ENCODE data around the gene IFNL2.
"Not testable (repeated sequence)": the region's sequence is repeated elsewhere in the genome, so short reads cannot be mapped to it uniquely, and the experiment has no call there.

Gene IFNL2

DNA sequence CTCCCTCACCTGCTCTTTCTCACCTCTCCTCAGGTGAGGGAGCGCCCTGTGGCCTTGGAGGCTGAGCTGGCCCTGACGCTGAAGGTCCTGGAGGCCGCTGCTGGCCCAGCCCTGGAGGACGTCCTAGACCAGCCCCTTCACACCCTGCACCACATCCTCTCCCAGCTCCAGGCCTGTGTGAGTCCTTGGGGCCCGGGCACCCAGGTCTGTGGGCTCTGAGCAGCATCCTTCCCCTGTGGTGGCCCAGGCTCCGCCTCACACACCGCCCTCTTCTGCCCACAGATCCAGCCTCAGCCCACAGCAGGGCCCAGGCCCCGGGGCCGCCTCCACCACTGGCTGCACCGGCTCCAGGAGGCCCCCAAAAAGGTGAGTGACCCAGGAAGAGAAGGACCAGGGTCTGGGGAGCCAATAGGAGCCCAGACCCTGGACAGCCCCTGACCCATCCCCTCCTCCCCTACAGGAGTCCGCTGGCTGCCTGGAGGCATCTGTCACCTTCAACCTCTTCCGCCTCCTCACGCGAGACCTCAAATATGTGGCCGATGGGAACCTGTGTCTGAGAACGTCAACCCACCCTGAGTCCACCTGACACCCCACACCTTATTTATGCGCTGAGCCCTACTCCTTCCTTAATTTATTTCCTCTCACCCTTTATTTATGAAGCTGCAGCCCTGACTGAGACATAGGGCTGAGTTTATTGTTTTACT lies 29.9 kb downstream of the IFNL2 start:
- no peak for DNase-seq (ENCODE audit: low spot score)

DNA sequence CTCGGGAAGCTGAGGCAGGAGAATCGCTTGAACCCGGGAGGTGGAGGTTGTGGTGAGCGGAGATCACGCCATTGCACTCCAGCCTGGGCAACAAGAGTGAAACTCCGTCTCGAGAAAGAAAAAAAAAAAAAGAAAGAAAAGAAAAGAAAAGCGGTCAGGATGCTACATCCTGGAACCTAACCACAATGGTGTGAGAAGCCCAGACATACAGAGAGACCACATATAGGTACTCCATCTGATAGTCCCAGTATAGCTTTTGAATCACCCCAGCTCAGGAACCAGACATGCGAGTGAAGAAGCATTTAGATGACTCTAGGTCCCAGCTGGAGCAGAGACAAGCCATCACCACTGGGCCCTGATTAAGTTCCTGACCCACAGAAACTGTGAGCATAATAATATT lies 31.2 kb downstream of the IFNL2 start:
- DNase-seq (ENCODE audit: low spot score): no peak

DNA sequence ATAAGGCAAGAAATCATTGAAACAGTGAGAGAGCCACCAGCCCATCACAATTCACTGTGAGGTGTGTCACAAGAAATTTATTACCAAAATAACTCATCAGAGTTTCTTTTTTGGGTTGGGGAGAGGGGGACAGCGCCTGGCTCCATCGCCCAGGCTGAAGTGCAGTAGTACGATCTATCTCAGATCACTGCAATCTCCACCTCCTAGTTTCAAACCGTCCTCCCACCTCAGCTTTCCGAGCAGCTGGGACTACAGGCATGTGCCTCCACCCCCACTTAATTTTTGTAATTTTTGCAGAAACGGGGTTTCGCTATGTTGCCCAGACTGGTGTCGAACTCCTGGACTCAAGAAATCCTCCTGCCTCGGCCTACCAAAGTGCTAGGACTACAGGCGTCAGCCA lies 31.6 kb downstream of the IFNL2 start:
- DNase-seq (ENCODE audit: low spot score): no peak

DNA sequence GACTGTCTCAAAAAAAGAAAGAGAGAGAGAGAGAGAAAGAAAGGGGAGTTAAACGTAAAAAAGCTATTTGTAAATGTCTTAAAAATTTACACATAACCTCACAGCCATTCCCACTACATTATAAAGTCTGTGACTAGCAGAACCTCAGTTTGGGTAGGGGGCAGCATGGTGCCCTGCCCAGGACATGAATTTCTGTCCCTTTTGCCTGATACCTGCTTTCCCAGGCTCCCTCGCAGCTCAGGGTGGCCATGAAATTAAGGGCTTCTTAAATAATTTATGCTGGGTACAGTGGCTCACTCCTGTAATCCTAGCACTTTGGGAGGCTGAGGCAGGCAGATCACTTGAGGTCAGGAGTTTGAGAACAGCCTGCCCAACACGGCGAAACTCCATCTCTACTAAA lies 32.8 kb downstream of the IFNL2 start:
- DNase-seq (ENCODE audit: low spot score): no peak

DNA sequence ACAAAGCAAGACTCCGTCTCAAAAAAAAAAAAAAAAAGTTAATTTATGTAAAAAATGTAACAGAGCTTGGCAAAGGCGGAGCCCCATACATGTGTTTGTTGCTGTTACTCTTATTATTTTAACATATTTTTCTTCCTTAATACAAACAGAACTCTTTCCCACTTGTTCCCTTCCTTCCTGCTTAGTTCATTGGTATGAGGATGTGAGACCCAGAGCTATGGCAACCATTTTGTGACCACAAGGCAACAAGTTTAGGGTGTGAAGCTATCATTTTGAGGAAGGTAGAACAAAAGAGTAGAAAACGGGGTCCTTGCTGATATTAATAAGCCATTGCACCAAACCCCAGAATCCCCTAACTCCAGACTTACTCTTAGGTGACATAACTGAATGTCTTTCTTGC lies 33.4 kb downstream of the IFNL2 start:
- DNase-seq (ENCODE audit: low spot score): no peak

GRCh38 chr19:39303373-39304184 lies 35.4 kb downstream of the IFNL2 start:
- DNase-seq (ENCODE audit: low spot score): no peak

- DNase-seq (ENCODE audit: low spot score): no peak
These were observed 36.0 kb downstream of the IFNL2 start for GRCh38 chr19:39304185-39304513.

DNA sequence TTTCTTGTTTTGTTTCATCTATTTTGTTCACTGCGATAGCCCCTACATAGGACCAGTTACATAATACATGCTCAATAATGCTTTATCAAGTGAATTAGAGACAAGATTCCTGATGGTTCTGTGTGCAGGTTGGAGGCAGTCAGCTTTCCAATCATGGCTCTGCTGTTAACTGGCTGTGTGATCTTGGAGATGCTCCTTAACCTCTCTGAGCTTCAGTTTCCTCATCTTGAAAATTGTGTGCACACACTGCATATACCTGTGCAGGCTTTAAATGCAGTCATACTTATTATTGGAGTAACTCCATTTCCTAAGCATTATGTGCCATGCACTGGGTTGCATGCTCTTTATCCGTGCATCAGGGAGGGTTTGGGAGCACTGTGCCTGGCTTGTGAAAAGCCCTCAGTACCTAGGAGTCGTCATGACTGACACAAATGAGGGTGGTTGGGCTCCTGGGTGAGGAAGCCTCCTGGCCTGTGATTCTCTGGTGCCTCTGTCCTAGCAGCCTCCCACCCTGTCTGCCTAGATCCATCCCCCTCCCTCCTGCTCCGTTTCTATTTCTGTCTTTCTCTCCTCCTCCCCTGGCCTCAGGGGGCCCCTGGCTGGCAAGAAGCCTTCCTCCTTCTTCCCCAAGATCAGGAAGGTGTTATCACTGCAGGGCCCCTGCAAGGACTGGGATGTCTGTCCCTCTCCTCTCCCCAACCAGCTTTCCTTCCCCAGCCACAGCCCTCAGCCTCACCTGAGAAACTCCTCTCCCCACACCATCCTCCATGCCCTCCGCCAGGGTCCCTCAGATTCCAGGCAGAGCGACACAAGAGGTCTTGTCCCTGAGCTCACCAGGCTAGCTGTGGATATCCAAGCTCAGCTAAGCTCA lies 36.7 kb downstream of the IFNL2 start:
- no peak for DNase-seq (ENCODE audit: low spot score)

- DNase-seq (ENCODE audit: low spot score): no peak
These were observed 37.9 kb downstream of the IFNL2 start for GRCh38 chr19:39306075-39306474.

DNA sequence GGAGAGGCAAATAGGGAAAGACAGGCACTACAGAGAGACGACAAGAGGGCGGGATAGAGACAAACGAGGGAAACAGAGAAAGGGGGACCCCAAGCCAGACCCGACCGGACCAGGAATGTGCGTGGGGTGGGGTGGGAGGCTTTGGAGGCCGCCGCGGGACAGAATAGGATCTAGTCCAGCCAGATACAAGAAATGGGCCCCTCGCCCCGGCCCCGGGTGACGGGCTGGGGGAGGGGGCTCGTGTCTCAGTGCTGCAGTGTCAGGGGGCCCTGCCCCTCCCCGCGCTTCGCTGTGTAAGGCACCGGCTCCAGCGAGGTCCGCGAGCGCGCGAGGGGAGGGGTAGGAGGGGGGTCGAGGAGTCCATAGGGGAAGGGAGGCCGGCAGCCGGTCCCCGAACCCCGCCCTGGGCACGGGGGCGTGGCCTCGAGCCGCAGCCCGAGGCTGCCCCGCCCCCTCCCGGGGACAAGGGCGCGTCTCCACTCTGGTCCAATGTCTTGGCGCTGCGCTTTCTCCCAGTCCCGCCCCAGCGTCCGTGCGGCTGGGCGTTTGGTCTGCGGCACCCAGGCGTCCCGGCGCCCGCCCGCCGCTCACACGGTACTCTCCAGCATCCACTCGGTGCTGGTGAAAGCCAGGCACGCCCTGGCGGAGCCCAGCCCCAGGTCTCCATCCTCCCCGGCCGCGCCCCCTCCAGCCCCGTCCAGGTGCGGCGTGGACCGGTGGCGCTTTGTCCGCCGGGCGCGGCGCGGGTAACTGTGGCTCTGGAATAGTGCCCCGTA lies 39.0 kb downstream of the IFNL2 start:
- no peak for DNase-seq (ENCODE audit: low spot score)

DNA sequence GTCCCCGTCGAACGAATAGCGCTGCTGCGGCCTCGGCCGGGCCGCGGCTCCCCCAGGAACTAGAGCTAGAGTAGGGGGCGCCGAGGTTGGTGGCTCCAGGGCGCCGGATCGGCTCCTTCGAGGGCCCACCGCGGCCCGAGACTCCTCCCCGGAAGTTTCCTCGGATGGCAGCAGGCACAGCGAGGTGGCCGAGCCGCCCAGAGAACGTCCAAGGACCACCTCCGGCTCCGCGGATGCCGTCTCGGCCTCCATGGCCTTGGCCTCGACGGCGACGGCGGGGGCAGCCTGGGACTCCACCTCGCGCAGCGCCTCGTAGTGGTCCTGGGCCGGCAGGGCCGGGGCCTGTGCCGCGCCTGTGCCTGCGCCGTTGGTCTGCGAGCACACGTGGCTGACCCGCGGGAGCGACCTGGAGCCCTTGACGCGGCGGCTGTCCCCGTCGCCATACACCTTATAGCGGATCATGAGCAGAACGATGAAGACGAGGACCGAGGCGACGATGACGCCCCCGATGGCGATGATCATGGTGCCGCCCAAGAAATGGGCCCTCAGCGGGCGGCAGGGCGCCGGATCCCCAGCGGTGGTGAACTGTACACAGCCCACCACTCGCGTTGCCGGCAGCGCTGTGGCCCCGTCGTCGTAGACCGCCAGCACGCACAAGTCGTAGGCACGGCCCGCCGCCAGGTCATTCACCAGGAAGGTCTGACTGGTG lies 39.8 kb downstream of the IFNL2 start:
- DNase-seq (ENCODE audit: low spot score): no peak

GRCh38 chr19:39308531-39309304 lies 40.5 kb downstream of the IFNL2 start:
- DNase-seq (ENCODE audit: low spot score): no peak

DNA sequence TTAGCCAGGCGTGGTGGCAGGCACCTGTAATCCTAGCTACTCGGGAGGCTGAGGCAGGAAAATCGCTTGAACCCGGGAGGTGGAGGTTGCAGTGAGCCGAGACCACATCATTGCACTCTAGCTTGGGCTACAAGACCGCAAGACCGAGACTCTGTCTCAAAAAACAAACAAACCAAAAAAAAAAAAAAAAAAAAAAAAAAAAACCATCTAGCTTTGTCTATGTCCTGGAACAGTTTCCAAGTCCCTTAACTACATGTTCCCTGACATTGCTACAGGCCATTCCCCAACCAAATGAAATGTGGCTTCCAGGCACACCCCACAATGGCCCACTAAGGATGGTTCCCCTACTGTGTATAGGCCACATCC lies 41.1 kb downstream of the IFNL2 start:
- not testable (repeated sequence) for DNase-seq (ENCODE audit: low spot score)

- DNase-seq (ENCODE audit: low spot score): no peak
These were observed 42.5 kb downstream of the IFNL2 start for GRCh38 chr19:39310558-39311311.

GRCh38 chr19:39314016-39314728 lies 46.0 kb downstream of the IFNL2 start:
- DNase-seq (ENCODE audit: low spot score): no peak

GRCh38 chr19:39315933-39316332 lies 47.7 kb downstream of the IFNL2 start:
- DNase-seq (ENCODE audit: low spot score): no peak

- no peak for DNase-seq (ENCODE audit: low spot score)
These were observed 48.6 kb downstream of the IFNL2 start for GRCh38 chr19:39316627-39317321.

DNA sequence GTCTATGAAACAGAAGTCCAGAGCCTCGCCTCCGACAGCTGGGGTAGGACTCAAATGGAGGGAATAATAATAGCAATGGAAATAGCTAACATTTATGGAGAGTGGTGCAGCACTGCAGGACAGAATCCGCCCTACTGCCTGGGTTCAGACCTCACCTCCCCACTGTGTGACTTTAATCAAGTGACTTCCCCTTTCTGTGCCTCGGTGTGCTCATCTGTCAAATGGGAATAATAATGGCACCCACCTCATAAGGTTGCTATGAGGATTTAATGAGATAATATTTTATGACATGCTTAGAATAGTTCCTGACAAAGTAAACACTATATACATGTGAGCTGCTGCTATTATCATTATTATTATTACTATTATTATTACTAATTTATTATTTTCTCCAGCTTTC lies 49.3 kb downstream of the IFNL2 start:
- DNase-seq (ENCODE audit: low spot score): no peak

DNA sequence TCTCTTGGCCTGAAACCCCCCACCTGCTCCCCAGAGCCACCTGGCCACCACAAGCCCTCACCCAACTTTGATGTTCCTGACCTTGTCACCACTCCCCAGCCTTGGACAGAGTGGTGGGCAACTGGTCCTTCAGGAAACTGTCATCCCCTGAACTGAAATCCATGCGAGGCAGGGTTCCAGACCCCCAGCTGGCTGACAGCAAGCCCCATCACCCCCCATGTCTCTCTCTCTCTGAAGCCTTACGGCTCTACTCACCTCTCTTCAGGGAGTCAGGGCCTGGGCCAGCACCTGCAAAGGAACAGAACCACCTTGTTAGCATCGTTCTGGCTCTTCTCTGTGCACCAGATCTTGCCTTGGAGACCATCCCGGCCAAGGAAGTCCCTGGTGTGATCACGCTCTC lies 49.9 kb downstream of the IFNL2 start:
- no peak for DNase-seq (ENCODE audit: low spot score)
